Panc1 (cell line): ENCODE measurements around the gene SH3PXD2A. TPM values are rescaled to one million over a fixed set of nuclear protein-coding genes. Genes with fewer than 3 reads are reported as not detected.

Experiments
- ATAC-seq: fragments of 200-7000 bp; cut with Tn5 transposase; 2 replicates; pipeline ENCODE4 v1.9.1; 2020; ENCODE audit warnings: mild to moderate bottlenecking, moderate library complexity
- BruUV-seq: library from RNA; stranded (reverse); fragments of 400-500 nt; replicated peaks from 2 replicates; lab custom pipeline; 2021; lab: Mats Ljungman, UMichigan
- CTCF ChIA-PET: fragments of 300-600 bp; sonication (Branson Sonifier 250); formaldehyde crosslinking; loops from one replicate; lab custom pipeline; 2022; ENCODE audit warnings: antibody characterized with exemption; lab: Charles Lee
- POLR2A ChIA-PET: fragments of 300-600 bp; sonication (Branson Sonifier 250); formaldehyde crosslinking; loops from one replicate; lab custom pipeline; 2022; ENCODE audit warnings: antibody characterized with exemption; lab: Charles Lee
- DNase-seq: peaks from one replicate; pipeline ENCODE4 v3.0.0-alpha.2; 2010; ENCODE audit warnings: low read depth, low spot score
- H3K27ac ChIP-seq: 2 replicates; pipeline ENCODE4 v1.5.1; 2011; ENCODE audit warnings: mild to moderate bottlenecking, low read length, inconsistent platforms
- H3K27me3 ChIP-seq: fragments of 200-500 bp; sonication (Bioruptor generic); 2 replicates; pipeline ENCODE4 v1.6.0; 2014; ENCODE audit warnings: low read length, inconsistent platforms; ENCODE audit not compliant: control insufficient read depth, insufficient read depth
- H3K36me3 ChIP-seq: fragments of 200-500 bp; sonication (Bioruptor generic); 2 replicates; pipeline ENCODE4 v1.5.1; 2014; ENCODE audit warnings: inconsistent platforms, mild to moderate bottlenecking, low read length, moderate library complexity; ENCODE audit not compliant: control insufficient read depth, insufficient read depth
- H3K4me1 ChIP-seq: 2 replicates; pipeline ENCODE4 v1.5.1; 2011; ENCODE audit warnings: inconsistent platforms, mild to moderate bottlenecking, low read length, moderate library complexity; ENCODE audit not compliant: control insufficient read depth, insufficient read depth
- H3K4me3 ChIP-seq, 2 experiments: 2 replicates each; pipeline ENCODE4 v1.5.1; 2011 to 2012; ENCODE audit warnings: low read depth in 2 of 2, low read length in 2 of 2, mild to moderate bottlenecking in 2 of 2, inconsistent platforms in 1 of 2, moderate library complexity in 1 of 2
- H3K9me3 ChIP-seq: fragments of 200-500 bp; sonication (Bioruptor generic); 2 replicates; pipeline ENCODE4 v1.5.1; 2014; ENCODE audit warnings: low read depth, mild to moderate bottlenecking, inconsistent platforms, low read length, moderate library complexity; ENCODE audit not compliant: control insufficient read depth, insufficient read depth
- POLR2AphosphoS5 ChIP-seq: IDR thresholded peaks from 2 replicates; pipeline ENCODE4 v1.6.1; 2012; ENCODE audit warnings: mild to moderate bottlenecking, low read depth, low read length, moderate library complexity
- SIN3A ChIP-seq: IDR thresholded peaks from 2 replicates; pipeline ENCODE4 v1.6.1; 2012; ENCODE audit warnings: low read depth, mild to moderate bottlenecking, low read length, moderate library complexity, borderline replicate concordance; ENCODE audit not compliant: insufficient read depth
- TCF7L2 ChIP-seq: IDR thresholded peaks from 2 replicates; pipeline ENCODE4 v1.6.1; 2011; ENCODE audit warnings: mild to moderate bottlenecking, low read depth, low read length, inconsistent platforms
- in situ Hi-C: cut with HindIII; loops from 2 replicates; pipeline ENCODE4 v1.10.0; 2016; ENCODE audit warnings: low sequenced_read_pairs, low pct_unique_long_range_greater_than_20kb
- intact Hi-C: fragments of 100-400 bp; cut with micrococcal nuclease; formaldehyde crosslinking; loops from one replicate; pipeline ENCODE4 v1.10.0; 2022; ENCODE audit not compliant: unreplicated experiment
- total RNA-seq: library from RNA; stranded (reverse); gene quantifications from one replicate; pipeline ENCODE4 v1.2.1, GENCODE V29; 2021; ENCODE audit not compliant: unreplicated experiment
- TF ChIP-seq, protein P1 (sequence below): fragments of 450-650 bp; IDR thresholded peaks from 2 replicates; pipeline ENCODE4 v1.5.1; 2017; ENCODE audit warnings: mild to moderate bottlenecking
- TF ChIP-seq, protein P2 (sequence below), 2 experiments: IDR thresholded peaks; 2 replicates each; pipeline ENCODE4 v1.6.1; 2011 to 2012; ENCODE audit warnings: low read depth in 2 of 2, control low read depth in 1 of 2, low read length in 1 of 2, mild to moderate bottlenecking in 1 of 2, moderate library complexity in 1 of 2; ENCODE audit not compliant: insufficient read depth in 1 of 2

Gene SH3PXD2A
- total RNA-seq, 1 experiment from 2014 or later, result 5.7 TPM

DNA sequence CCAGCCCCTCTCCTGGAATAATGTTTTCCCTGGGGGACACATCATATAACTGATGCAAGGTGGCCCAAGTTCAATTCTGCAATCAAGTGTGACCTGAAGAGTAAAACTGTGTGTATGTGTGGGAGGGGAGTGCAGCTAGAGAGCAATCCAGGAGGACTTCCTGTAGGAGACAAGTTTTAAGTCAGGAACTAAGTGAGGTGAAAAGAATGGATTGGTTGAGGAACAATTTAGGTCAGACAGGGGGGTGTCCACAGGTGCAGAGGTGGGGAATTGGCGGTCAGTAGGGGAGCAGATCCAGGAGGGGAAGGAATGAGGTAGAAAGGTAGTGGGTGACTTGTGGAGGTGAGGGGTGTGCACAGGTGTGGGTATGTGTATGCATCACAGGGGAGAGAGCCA, 279.3 kb downstream of the SH3PXD2A start:
- no TSS peak for BruUV-seq
- intact Hi-C loops (no loop called here), in situ Hi-C loops (no loop called here)
- Histone ChIP-seq H3K27me3 (no peaks in the 10 kb centered on the region), H3K36me3 (no peaks in the 10 kb centered on the region), H3K9me3 (no peaks in the 10 kb centered on the region), H3K27ac (no peak overlapping the region), H3K4me3 (no peak overlapping the region), H3K4me1 (peaks cover 6% of the 10 kb centered on the region)
- no peak for ATAC-seq
- CTCF ChIA-PET, result no interaction called here
- TF ChIP-seq, protein P1, sequence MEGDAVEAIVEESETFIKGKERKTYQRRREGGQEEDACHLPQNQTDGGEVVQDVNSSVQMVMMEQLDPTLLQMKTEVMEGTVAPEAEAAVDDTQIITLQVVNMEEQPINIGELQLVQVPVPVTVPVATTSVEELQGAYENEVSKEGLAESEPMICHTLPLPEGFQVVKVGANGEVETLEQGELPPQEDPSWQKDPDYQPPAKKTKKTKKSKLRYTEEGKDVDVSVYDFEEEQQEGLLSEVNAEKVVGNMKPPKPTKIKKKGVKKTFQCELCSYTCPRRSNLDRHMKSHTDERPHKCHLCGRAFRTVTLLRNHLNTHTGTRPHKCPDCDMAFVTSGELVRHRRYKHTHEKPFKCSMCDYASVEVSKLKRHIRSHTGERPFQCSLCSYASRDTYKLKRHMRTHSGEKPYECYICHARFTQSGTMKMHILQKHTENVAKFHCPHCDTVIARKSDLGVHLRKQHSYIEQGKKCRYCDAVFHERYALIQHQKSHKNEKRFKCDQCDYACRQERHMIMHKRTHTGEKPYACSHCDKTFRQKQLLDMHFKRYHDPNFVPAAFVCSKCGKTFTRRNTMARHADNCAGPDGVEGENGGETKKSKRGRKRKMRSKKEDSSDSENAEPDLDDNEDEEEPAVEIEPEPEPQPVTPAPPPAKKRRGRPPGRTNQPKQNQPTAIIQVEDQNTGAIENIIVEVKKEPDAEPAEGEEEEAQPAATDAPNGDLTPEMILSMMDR, result no peak
- no peak for TF ChIP-seq POLR2AphosphoS5
- no peak for TF ChIP-seq SIN3A
- TF ChIP-seq TCF7L2, result no peak
- TF ChIP-seq, protein P2, sequence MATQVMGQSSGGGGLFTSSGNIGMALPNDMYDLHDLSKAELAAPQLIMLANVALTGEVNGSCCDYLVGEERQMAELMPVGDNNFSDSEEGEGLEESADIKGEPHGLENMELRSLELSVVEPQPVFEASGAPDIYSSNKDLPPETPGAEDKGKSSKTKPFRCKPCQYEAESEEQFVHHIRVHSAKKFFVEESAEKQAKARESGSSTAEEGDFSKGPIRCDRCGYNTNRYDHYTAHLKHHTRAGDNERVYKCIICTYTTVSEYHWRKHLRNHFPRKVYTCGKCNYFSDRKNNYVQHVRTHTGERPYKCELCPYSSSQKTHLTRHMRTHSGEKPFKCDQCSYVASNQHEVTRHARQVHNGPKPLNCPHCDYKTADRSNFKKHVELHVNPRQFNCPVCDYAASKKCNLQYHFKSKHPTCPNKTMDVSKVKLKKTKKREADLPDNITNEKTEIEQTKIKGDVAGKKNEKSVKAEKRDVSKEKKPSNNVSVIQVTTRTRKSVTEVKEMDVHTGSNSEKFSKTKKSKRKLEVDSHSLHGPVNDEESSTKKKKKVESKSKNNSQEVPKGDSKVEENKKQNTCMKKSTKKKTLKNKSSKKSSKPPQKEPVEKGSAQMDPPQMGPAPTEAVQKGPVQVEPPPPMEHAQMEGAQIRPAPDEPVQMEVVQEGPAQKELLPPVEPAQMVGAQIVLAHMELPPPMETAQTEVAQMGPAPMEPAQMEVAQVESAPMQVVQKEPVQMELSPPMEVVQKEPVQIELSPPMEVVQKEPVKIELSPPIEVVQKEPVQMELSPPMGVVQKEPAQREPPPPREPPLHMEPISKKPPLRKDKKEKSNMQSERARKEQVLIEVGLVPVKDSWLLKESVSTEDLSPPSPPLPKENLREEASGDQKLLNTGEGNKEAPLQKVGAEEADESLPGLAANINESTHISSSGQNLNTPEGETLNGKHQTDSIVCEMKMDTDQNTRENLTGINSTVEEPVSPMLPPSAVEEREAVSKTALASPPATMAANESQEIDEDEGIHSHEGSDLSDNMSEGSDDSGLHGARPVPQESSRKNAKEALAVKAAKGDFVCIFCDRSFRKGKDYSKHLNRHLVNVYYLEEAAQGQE (IDR thresholded peaks at IDR 0.05; ENCODE audit: insufficient read depth in 1 of 2, low read depth in 2 of 2, low read length in 1 of 2), result no peak
- POLR2A ChIA-PET, result no interaction called here
- no peak for DNase-seq

DNA sequence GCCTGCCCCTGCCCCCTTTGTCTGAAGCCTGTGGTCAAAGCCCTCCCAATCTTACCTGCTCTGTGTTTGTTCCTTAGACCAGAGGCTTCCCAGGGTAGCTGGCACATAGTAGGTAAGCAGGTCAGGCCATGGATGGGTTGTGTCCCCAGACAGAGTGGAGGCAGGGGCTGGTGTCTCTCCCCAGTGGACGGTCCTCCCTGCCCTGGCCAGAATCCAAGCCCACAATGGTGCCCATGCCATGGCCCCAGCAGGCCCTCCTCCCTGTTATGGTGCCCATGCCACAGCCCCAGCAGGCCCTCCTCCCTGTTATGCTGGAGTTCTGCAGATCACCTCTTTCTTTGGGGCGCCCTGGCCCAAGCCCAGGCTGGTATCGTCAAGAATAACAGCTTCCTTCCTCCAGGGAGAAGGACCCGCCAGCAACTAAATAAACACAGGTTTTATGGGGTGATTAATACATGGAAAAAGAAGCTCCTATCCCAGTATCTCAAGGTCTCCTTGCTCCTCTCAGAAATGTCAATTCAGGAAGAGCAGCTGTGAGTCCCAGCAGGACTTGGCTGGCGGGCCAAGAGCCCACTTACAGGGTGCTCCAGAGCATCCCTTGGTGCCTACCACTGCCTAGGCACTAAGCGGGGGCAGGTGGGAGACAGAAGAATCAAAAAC, 279.8 kb downstream of the SH3PXD2A start:
- CTCF ChIA-PET, result no interaction called here
- in situ Hi-C loops (no loop called here), intact Hi-C loops (no loop called here)
- Histone ChIP-seq H3K27me3 (no peaks in the 10 kb centered on the region), H3K9me3 (no peaks in the 10 kb centered on the region), H3K36me3 (no peaks in the 10 kb centered on the region), H3K27ac (no peak overlapping the region), H3K4me3 (no peak overlapping the region), H3K4me1 (peaks cover 6% of the 10 kb centered on the region)
- POLR2A ChIA-PET, result no interaction called here
- no TSS peak for BruUV-seq
- DNase-seq, result no peak
- no peak for ATAC-seq
- no peak for TF ChIP-seq TCF7L2
- TF ChIP-seq, protein P1, result no peak
- no peak for TF ChIP-seq SIN3A
- TF ChIP-seq POLR2AphosphoS5, result no peak
- TF ChIP-seq, protein P2 (IDR thresholded peaks at IDR 0.05; ENCODE audit: insufficient read depth in 1 of 2, low read depth in 2 of 2, low read length in 1 of 2), result no peak
